Ecto neural progenitor cell (in vitro differentiated cells): Measurements from ENCODE around the gene SIRPA.
A peak's percentile ranks its signal among the peaks of the same experiment; 100 is the strongest.

Experiments
- DNase-seq: peaks from one replicate; pipeline ENCODE4 v3.0.0-alpha.2; 2018; ENCODE audit warnings: low spot score

SIRPA gene

DNA sequence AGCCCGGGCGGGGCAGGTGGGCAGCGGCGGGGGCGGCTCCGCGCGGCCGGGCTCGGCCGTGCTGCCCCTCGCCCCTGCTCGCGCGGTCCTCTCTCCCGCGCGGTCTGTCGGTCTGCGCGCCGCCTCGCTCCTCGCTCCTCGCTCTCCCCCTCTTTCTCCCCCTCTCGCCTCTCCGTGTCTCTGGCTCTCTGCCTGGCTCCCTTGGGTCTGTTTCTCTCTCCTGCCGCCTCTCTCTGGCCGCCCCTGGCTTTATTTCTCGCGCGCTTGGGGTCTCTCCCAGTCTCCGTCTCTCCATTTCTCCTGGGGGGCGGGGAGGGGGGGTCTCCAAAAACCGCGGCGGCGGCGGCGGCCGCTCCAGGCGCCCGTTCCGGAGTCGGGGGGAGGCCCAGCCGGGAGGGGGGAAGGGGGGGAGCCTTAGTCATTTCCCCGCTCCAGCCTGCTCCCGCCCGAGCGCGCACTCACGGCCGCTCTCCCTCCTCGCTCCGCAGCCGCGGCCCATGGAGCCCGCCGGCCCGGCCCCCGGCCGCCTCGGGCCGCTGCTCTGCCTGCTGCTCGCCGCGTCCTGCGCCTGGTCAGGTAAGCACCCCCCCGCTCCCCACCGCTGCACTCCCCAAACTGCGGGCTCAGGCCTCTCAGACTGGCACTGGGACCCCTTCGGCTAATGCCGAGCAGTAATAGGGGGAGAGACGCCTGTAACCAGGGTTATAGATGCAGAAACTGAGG, at the start of gene SIRPA:
Gene SIRPA (plus strand): TSS at position 457 of the 723 bp plus-strand sequence. CDS start 41 bp downstream, at position 498.
- peak; percentile 76 for DNase-seq

DNA sequence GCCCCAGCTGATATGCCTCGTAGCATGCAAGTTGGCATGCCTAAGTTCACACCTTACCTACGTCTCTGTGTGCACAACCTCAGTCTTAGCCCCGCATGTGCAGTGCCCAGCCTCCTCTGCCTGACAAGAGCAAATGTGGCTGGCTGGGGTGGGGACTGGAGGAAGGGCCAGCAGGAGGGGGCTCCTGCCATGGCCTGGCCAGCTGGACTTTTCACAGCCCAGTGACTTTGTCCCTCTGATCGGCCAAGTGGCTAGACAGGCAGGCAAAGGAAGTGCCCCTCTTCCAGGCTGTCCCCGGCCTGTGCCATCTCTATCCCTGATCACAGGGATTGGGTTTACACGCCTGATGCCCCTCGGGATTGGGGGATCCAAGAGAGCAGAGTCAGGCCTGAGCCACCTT, 49.5 kb upstream of the SIRPA start:
- no peak for DNase-seq

DNA sequence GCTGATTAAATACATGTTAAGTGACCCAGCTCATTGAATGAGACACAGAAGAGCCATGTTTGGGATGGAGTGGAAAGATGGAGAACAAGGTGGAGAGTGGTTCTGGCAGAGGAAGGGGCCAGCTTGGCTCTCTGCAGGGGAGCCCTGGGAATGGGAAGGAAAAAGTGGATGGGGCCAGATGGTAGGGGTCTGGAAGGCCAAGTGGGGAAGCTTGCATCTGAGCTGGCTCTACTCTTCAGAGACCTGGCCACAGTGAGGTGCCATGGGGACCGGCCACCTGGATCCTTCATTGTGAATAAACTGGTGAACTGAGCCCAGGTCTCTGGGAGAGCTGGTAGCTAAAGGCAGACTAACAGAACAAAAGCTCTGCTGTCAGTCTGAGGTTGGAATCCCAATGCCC, 48.9 kb upstream of the SIRPA start:
- DNase-seq: no peak

DNA sequence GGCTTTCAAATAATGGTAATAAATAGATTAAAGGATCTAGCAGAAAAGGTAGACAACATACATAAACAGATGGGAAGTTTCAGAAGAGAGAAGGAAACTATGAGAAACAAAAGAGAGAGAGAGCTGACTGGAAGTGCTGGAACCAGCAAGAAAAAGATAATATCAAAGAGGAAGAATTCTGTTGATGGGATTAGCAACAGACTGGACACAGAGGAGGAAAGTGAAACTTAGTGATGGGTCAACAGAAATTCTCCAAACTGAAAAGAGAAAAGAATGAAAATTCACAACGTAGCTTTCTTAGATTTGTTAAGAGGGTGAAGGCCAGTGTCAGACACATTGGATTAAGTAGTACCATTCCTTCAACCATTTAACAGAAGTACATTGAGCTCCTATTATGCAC, 48.3 kb upstream of the SIRPA start:
- no peak for DNase-seq

DNA sequence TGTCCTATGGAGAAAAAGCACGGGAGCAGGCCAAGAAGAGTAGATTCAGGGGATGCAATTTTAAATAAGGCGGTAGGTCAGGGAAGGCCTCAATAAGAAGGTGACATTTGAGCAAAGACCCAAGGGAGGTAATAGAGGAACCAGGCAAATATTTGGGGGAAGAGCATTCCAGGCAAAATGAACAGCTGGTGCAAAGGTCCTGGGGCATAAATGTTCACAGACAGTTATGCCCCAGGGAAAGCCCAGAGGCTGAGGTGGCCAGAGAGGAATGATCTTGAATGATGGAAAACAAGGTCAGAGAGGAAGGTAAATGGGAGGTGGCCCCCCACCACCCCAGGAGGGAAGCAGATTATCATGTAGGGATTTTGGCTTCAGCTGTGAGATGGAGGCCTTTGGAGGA, 47.4 kb upstream of the SIRPA start:
- no peak for DNase-seq

DNA sequence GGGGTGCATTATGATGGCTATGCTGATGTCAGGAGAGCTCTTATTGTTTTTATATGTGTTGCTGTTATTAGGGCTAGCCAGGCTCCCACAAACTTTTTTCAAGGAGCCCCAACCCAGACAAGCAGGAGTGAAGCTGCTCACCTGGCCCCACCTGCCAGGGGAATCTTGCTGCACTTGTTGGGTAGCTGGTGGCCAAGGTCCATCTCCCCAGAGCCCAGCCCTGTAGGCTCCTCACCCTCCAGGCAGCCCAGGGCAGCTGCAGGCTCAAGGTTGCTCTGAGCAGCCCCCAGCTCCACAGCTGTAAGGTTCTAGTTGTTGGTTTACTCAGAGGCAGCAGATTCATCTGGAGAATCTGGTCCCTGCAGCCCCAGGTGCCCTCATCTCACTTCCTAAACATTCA, 46.8 kb upstream of the SIRPA start:
- no peak for DNase-seq

DNA sequence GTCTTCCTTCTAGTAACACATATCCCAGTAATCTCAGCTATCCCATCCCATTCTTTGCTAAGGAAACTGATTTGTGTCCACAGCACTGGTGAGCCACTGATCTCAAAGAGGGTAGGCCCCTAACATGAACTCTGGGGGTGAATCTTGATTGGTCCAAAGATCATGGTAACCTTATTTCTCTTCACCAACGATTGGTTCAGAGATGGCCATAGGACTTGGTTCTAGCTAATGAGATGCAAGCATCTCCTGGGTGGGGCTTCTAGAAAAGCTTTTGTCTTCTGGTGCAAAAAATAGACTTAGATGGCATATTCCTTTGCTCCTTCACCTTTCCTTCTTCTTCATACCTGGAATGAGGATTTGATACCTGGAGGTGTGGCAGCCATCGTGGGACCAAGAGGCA, 43.8 kb upstream of the SIRPA start:
- DNase-seq: no peak

DNA sequence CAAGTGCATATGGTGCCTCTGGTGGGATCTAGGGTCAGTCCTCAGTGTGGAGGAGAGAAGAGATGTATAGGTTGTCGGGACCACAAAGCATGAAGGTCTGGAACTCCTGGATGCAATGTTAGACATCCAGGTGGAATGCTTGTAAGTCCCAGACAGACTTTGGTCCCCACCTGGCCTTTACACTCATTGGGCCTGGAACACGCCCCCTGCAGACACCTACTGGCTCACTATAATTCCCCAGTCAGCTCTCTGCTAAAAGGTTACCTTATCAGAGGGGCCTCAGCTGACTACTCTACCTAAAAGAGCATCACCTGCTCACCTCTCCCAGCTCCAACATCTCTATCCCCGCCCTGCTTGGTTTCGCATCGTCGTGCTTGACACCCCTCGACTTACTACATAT, 41.7 kb upstream of the SIRPA start:
- no peak for DNase-seq

DNA sequence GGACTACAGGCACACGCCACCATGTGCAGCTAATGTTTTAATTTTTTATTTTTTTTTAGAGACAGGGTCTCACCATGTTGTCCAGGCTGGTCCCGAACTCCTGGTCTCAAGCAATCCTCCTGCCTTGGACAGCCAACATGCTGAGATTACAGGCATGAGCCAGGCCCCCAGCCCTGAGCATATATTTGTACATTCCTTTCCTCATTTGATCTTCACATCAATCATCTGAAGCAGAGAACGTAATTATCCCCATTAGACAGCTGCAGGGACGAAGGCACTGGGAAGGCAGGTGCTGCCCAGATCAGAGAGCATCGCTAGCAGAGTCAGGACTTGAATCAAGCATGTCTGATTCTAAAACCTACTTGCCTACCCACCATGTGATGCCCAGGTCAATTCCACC, 41.0 kb upstream of the SIRPA start:
- DNase-seq: no peak

DNA sequence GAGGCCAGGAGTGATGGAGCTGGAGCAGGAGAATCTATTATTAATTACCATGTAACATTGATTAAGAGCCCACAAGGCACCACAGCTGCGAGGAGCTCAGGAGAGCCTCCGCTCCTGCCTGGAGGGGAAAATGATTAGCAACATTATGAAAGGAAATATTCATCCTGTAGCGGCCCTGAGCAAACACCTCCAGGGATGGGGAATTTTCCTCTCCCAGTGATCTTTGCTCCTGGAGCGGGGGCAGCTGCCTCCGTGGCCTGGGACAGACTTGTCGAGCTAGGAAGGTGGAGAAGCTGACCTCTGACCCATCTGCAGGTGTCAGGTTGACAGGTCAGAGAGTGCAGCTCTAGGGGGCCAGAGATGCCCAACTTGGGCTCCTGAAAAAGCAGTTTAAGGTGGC, 40.1 kb upstream of the SIRPA start:
- DNase-seq: no peak

DNA sequence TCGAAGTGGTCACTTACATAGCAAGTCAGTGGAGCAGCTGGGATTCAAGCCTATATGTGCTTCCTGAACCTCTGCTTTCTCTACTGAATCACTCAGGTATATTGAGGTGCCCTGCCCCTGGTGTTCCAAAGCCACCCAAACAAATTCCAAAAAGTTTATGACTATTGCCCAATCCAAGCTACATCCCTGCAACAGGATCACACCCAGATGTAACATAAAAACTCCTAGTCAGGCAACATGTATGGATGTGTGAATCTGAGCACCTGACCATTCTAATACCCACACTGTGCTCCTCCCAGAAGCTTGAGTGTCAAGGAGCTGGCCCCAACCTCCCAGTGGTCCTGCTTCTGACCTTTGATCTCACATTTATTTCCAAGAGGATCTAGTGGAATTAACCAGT, 39.5 kb upstream of the SIRPA start:
- DNase-seq: no peak

DNA sequence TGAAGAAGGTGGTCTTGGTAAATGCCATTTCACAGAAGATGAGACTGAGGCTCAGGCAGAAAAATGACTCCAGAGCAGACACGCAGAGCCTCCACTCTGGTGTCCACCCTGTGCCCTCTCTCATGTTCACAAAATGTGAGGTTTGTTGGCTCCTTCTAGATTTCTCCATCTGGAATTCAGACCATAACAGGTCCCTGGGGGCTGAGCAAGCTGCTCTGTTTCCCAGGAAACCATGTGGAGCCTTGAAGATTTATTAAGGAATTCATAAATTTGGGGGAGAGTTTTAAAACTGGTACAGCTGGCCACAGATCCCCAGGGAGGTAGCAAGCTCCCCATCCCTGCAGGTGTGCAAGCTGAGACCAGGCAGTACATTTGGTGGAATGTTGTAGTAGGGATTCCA, 38.8 kb upstream of the SIRPA start:
- DNase-seq: no peak

DNA sequence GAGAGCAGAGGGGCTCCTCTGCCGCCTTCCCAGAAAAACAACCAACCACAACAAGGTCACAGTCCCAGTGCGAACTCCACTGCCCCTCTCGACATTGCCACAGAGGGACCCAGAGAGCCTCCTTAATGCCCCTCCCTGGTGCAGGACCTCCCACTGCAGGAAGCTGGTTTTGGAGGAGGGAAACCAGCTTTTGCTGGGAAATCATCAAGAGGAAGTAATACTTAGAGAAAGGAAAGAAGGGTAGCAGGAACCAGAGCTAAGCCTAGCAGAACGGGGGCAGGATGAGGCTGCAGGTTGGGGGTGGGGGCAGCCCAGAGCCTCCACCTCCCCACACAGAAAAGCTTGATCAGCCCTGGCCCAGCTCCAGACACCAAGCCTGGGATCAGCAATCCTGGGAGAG, 37.7 kb upstream of the SIRPA start:
- DNase-seq: no peak

DNA sequence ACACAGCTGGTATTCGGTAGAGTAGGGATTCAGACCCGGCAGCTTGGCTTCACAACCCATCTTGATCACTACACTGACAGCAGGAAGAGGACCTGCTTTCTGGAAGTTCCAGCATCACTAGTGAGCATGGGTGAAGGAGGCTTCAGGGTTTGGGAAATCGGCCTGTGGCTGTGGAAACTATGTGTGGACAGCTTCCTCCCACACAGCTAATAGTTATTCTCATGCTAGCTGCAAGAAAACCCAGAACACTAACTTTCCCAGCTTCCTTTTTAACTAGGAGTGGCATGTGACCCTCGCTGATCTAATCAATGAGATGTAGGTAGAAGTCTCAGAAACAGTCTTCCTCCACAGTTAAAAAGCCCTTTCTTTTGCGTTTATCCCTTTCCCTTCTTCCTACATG, 36.3 kb upstream of the SIRPA start:
- DNase-seq: no peak

DNA sequence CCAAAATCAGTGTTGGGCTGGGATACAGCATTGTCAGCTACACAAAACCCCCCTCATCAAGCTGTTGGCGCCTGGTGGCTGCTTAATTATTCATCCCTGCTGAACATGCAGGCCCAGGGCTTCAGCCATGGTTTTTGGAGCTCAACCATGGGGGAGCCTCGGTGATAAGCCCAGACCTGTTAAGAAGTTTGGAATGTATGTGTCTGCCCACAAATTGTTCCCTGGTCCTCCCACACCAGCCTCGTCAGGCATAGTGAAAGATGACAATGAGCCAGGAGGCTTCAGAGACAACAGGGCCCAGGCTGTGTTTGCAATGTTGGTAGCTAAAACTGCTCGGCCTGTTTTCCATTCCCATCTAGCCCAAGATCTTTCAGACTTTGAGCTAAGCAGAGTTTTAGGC, 34.8 kb upstream of the SIRPA start:
- no peak for DNase-seq

DNA sequence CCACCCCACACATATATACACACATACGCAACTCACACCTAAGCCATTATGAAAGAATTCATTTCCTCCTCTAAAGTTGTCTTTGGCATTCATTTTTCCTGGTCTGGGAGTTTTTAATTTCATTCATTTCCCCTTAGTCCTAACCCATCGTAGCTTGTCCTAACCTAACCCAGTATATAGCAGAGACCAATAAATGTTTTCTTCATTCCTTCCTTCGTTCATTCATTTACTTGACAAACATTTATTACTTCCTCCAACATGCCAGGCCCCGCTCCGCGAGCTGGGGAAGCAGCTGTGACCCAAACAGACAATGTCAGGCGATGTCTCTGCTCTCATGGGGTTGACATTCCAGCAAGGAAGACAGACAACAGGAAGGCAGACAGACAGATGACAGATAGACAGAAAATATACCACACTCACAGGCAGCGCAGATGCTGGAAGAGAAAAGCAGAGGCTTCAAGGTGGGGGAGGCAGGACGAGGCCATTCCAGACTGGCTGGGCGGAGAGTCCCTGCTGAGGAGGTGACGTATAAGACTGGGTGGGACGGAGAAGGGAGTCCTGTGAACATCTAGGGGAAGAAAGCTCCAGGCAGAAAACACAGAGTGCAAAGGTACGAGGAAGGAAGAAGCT, 33.7 kb upstream of the SIRPA start:
- no peak for DNase-seq

DNA sequence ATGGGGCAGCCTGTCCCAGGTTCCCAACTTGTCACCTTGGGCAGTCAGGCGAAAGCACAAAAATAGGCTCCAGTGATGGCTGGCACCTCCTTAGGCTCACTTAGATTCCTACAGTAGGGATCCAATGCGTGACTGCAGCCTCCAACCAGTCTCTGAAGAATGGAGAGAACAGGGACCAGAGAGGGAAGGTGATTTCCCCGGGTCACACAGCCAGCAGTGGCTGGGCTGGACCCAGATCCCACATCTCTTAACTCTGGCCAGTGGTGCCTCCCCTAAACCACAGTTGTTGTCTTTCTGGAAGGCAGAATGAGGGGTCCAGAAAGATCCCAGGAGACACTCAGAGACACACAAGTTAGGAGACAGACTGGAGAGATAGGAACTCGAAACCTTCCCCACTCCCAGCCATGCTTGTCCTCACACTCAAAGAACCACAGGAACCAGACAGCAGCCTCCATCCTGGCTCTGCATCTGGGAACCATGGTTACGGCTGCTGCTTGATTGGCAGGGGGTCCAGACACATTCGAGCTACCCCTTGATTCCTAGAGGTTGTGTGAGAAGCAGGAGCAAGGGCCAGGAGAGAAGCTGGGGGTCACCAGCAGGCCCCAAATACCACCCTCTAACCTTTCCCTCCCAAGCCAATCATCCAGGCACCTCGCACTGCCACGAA, 33.1 kb upstream of the SIRPA start:
- DNase-seq: no peak

DNA sequence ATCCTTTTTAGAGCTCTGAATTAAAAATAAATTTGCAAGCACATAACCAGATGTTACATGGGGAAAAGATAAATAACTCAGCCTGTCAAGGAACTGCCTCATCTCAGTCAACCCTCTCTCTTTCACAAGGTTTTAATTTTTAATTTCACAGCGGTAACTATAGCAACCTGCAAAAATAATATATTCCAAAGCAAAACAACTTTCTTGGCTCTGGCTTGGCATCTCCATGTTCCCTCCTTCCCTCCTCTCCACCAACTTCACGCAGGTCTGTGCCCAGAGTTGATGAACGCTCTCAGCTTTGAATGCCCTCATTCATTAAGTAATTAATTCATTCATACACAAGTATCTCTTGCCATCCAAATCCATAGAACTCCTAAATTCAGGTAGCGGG, 32.5 kb upstream of the SIRPA start:
- DNase-seq: no peak

DNA sequence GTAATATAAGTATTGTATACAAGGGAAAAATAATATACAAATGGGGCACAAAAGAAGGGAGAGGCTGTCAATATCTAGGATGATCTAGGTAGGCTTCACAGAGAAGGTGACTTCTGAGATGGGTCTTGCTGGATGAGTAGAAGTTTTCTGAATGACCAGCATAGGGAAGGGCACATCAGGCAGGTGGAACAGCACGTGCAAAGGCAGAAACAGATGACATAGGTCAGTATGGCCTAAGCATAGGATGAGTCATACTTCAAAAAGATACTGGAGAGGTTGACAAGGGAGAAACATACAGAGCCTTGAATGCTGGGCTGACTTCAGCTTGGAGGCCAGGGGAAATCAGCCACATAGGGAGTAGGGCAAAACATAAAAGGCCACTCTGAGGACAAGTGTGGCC, 31.9 kb upstream of the SIRPA start:
- no peak for DNase-seq

DNA sequence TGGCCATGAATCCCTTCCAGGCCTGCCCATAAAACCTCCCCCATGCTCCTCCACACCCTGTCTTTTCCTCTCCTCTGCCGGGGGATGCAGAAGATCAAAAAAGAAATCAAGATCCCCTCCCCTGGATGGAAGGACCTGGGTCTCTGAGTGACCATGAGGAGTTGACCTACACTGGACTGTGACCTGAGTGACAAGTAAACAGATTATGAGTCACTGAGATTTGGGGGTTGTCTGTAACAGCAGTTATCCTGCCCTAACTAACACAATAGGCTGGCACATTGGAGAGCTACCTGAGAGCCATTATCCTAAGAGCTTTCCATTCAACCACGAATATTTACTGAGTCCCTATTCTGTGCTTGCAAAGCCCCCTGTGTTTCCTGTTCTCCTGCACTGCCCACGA, 28.4 kb upstream of the SIRPA start:
- DNase-seq: no peak

DNA sequence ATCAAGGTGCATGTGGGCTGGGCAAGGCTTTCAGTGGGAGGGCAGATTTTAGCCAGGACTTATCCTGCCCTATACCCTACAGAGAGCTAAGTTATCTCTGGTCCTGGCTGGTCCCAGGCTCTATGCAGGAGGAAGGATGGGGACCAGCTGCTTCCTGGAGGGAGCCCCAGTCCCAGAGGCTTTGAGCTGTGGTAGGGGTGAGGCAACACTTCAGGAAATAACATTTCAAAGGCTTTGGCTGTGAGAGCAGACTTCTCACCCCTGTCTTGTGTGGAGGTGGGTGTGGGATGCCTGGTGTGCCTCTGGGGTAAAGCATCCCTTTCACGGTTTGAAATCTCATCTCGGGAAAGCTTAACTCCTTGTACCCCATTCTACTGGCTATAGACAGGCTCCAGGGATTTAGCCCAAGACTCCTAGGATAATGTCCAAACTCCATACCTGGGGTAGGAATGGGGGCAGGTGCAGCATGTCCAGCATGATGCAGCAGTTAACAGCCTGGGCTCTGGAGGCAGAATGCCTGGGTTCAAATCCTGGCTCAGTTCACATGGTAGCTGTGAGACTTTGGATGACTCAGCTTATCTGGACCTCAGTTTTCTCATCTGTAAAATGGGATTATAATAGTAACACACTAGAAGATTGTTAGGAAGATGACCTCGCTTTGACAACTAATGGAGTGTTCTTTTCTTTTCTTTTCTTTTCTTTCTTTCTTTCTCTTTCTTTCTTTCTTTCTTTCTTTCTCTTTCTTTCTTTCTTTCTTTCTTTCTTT, 27.5 kb upstream of the SIRPA start:
- DNase-seq: no peak

DNA sequence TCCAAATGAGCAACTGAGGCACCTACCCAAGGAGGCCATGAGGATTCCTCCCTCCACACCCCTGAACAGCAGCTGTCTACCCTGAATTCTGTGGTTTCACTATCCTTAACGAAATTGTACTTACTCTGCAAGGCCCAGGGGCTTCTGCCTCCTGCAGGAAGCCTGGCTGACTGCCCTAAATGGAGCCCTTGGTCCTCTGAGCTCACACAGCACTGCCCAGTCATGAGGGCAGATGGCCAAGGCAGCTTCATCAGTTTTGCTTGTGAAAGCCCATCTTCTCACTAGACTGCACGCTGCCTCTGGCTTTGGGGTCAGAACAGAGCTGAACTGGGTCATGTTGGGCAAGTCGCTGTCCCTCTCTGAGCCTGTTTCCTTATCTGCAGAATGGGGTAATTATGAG, 26.4 kb upstream of the SIRPA start:
- DNase-seq: no peak

DNA sequence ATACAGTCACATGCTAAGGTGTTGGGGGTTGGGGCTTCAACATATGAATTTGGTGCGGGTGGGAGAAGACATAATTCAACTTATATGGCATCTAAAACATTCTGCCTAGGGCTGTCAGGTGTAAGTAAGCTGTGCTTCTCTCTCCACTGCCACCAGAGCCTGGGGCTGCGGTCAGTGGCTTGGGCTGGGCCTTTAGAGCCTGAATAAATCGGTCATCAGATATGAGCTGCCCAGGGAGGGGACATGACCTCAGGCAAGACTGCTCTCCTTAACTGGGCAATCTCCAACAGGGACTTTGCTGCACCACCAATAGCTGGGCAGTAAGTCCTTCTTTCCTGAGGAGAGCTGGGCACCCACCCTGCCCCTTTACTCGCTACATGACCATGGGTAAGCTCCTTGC, 24.9 kb upstream of the SIRPA start:
- no peak for DNase-seq
